Left cardiac atrium (tissue), 4 donors: ENCODE results near the gene PIM3. TPM values are rescaled to one million over a fixed set of nuclear protein-coding genes. Genes with fewer than 3 reads are reported as not detected.
A peak's percentile ranks its signal among the peaks of the same experiment; 100 is the strongest.

Source experiments
- ATAC-seq, 2 donors: fragments of 200-7000 bp; cut with Tn5 transposase; one replicate each; pipeline ENCODE4 v1.9.1; 2020; ENCODE audit warnings: mild to moderate bottlenecking in 2 of 2, moderate library complexity in 2 of 2
- DNase-seq: peaks from one replicate; pipeline ENCODE4 v3.0.0-alpha.2; 2020
- intact Hi-C, 2 donors: fragments of 100-400 bp; cut with DNase I; formaldehyde crosslinking; loops; one replicate each; pipeline versions ENCODE4 v1.14.1 to v1.15.1; 2022 to 2023
- microRNA-seq, 2 donors: library from miRNA; unstranded; fragments of <30 nt; microRNA quantifications; one replicate each; pipeline ENCODE4 v1.2.0, GENCODE V29; 2020
- total RNA-seq, 2 donors: library from RNA; stranded (reverse); fragmentation: NEBNext Ultra II Directional; extraction: Animal tissue kit (Norgen Biotek cat#: 25700); gene quantifications; one replicate each; pipeline ENCODE4 v1.2.1, GENCODE V29; 2021
- donor health status: DM: no; HTN: yes; CAD: no.
- donor health status: DM: no; HTN: yes; CAD: no; lungs with severe emphysema.
- donor health status: DM: yes; HTN: yes; CAD: no.
- donor health status: Dilated cardiomyopathy.

The PIM3 gene
- total RNA-seq, 2 donors from 2014 or later: 44.1 to 66.8 TPM

GRCh38 chr22:50008151-50009040 lies 47.8 kb downstream of the PIM3 start:
- ATAC-seq: no peak
- intact Hi-C loops: no loop called here
- no peak for DNase-seq

- intact Hi-C loops: no loop called here
- no peak for ATAC-seq
- no peak for DNase-seq
Observed at GRCh38 chr22:50009251-50009650, 48.7 kb downstream of the PIM3 start.

GRCh38 chr22:50009765-50010675 lies 49.4 kb downstream of the PIM3 start:
- intact Hi-C loops: no loop called here
- DNase-seq: no peak
- peak in 1 of 2 donors; percentile 35 for ATAC-seq

GRCh38 chr22:50010676-50011446 lies 50.3 kb downstream of the PIM3 start:
- DNase-seq: no peak
- no peak for ATAC-seq
- intact Hi-C loops: no loop called here

- intact Hi-C loops: no loop called here
- ATAC-seq (no peak), DNase-seq (no peak)
Observed at GRCh38 chr22:50011447-50012210, 51.1 kb downstream of the PIM3 start.

- ATAC-seq (no peak), DNase-seq (no peak)
- intact Hi-C loops: no loop called here
Observed at GRCh38 chr22:50012211-50013181, 51.9 kb downstream of the PIM3 start, which contains the start of gene IL17REL. IL17REL (minus strand) TSS chr22:50012765; CDS start chr22:50012646, 119 bp downstream.

Small RNA genes within 50 kb of the gene (microRNA-seq; reads per million reads assigned to microRNA genes)
- gene MIR6821: 0 to 0.54 reads per million in 2 donors

Other genes starting within 250 kb of the PIM3 start
- 10 to 100 TPM; 17.8 to 19.6 TPM for gene BRD1, start 132.9 kb upstream of the PIM3 start, total RNA-seq
- gene ZBED4, start 106.9 kb upstream of the PIM3 start, total RNA-seq: 1 to 10 TPM; 4.4 to 6.7 TPM
- 10 to 100 TPM; 15.3 to 15.9 TPM for gene ALG12, start 42.3 kb upstream of the PIM3 start, total RNA-seq
- gene CRELD2, start 42.1 kb upstream of the PIM3 start, total RNA-seq: 10 to 100 TPM; 30.1 to 43.7 TPM
- gene IL17REL, start 52.0 kb downstream of the PIM3 start, total RNA-seq: not detected
- not detected for gene TTLL8, start 97.5 kb downstream of the PIM3 start, total RNA-seq
- gene MLC1, start 124.7 kb downstream of the PIM3 start, total RNA-seq: under 1 TPM; 0.29 to 0.41 TPM
- gene MOV10L1, start 129.2 kb downstream of the PIM3 start, total RNA-seq: 1 to 10 TPM in 1 of 2 donors, under 1 TPM in 1; 0.71 to 1.2 TPM
- 1 to 10 TPM in 1 of 2 donors, under 1 TPM in 1; 0.89 to 1.1 TPM for gene PANX2, start 210.0 kb downstream of the PIM3 start, total RNA-seq
- gene TRABD, start 225.1 kb downstream of the PIM3 start, total RNA-seq: 10 to 100 TPM; 19.6 to 26.1 TPM
- gene SELENOO, start 240.2 kb downstream of the PIM3 start, total RNA-seq: 10 to 100 TPM; 11.7 to 15.0 TPM